ENCODE results near the gene RFX1. TPM values are rescaled to one million over a fixed set of nuclear protein-coding genes. Genes with fewer than 3 reads are reported as not detected.
"Not testable (repeated sequence)": the region's sequence is repeated elsewhere in the genome, so short reads cannot be mapped to it uniquely, and the experiment has no call there.

Gene RFX1
- total RNA-seq, 1 donor from 2014 or later, result 15.2 TPM

DNA sequence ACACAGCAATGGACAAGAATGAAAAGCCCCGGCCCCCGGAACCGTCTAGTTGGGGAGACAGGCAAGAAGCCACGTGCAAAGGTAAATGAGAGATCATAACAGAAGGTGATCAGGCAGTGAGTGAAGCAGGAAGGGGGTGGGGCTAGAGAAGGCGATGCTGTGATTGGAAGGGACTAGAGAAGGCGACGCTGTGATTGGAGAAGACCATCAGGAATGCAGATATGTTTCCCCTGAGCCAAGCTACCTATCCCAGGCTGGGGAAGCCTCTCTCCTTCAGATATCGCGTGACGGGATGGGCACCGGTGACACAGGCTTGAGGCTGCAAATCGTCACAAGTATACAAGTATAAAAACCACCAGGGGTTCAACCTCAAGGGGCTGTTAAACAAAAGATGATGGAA is 32.0 kb downstream of the RFX1 start:
- TF ChIP-seq, protein P1, sequence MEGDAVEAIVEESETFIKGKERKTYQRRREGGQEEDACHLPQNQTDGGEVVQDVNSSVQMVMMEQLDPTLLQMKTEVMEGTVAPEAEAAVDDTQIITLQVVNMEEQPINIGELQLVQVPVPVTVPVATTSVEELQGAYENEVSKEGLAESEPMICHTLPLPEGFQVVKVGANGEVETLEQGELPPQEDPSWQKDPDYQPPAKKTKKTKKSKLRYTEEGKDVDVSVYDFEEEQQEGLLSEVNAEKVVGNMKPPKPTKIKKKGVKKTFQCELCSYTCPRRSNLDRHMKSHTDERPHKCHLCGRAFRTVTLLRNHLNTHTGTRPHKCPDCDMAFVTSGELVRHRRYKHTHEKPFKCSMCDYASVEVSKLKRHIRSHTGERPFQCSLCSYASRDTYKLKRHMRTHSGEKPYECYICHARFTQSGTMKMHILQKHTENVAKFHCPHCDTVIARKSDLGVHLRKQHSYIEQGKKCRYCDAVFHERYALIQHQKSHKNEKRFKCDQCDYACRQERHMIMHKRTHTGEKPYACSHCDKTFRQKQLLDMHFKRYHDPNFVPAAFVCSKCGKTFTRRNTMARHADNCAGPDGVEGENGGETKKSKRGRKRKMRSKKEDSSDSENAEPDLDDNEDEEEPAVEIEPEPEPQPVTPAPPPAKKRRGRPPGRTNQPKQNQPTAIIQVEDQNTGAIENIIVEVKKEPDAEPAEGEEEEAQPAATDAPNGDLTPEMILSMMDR (IDR thresholded peaks at IDR 0.05; ENCODE audit: borderline replicate concordance), result no peak
- DNase-seq, result no peak
- Histone ChIP-seq H3K27ac (replicated peaks) (peak overlapping the region; percentile 8), H3K4me3 (no peak overlapping the region), H3K27me3 (ENCODE audit: low read depth) (no peaks in the 10 kb centered on the region), H3K4me1 (peaks cover 41% of the 10 kb centered on the region), H3K36me3 (peaks cover 46% of the 10 kb centered on the region), H3K9me3 (replicated peaks) (no peaks in the 10 kb centered on the region)
- intact Hi-C loops (cut with micrococcal nuclease), result no loop called here

DNA sequence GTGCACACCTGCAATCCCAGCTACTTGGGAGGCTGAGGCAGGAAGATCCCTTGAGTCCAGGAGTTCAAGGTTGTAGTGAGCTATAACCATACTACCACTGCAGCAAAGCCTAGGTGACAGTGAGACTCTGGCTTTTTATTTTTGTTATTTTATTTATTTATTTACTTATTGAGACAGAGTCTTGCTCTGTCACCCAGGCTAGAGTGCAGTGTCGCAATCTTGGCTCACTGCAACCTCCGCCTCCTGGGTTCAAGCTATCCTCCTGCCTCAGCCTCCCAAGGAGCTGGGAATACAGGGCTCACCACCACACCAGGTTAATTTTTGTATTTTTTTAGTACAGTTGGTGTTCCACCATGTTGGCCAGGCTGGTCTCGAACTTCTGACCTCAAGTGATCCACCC is 32.6 kb downstream of the RFX1 start:
- Histone ChIP-seq H3K36me3 (peaks cover 52% of the 10 kb centered on the region), H3K27ac (replicated peaks) (peak overlapping the region; percentile 8), H3K4me1 (peaks cover 35% of the 10 kb centered on the region)
- H3K4me3 ChIP-seq; DNase-seq; intact Hi-C loops (cut with micrococcal nuclease); H3K9me3 ChIP-seq (replicated peaks); H3K27me3 ChIP-seq (ENCODE audit: low read depth): not testable (repeated sequence)

DNA sequence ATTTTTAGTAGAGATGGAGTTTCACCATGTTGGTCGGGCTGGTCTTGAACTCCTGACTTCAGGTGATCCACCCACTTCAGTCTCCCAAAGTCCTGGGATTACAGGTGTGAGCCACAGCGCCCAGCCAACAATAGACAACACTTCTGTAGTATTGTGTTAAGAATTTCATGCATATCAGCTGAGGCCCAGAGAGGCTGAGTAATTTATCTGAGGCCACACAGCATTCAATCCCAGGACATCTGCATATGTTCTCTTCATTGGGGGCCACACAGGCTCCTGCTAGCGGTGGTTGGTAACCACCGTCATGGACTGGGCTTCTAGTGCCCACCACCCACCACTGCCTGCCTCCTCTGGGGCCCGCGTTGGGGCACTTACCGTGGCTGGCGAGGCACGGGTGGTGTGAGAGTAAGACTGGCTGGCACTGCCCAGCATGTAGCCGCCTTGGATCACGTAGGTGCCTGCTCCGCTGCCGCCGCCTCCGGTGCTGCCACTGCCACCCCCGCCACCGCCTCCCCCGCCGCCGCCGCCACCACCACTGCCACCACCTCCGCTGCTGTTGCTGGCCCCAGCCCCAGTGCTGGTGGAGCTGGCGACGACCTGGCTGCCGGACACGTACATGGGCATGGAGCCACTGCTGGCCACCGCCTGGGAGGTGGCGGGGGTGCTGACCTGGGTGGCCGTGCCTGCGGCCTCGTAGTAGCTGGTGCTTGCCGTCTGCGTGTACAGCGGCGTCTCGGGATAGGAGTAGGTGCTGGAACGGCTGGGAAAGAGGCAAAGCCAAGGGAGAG is 33.6 kb downstream of the RFX1 start:
- no peaks in the 10 kb centered on the region for H3K9me3 ChIP-seq (replicated peaks)
- intact Hi-C loops (cut with micrococcal nuclease), result no loop called here
- peaks cover 61% of the 10 kb centered on the region for H3K36me3 ChIP-seq
- H3K4me3 ChIP-seq, result no peak overlapping the region
- H3K27ac ChIP-seq (replicated peaks), result no peak overlapping the region
- DNase-seq, result no peak
- peaks cover 25% of the 10 kb centered on the region for H3K4me1 ChIP-seq
- H3K27me3 ChIP-seq (ENCODE audit: low read depth), result no peaks in the 10 kb centered on the region
- TF ChIP-seq, protein P1 (IDR thresholded peaks at IDR 0.05; ENCODE audit: borderline replicate concordance), result no peak

DNA sequence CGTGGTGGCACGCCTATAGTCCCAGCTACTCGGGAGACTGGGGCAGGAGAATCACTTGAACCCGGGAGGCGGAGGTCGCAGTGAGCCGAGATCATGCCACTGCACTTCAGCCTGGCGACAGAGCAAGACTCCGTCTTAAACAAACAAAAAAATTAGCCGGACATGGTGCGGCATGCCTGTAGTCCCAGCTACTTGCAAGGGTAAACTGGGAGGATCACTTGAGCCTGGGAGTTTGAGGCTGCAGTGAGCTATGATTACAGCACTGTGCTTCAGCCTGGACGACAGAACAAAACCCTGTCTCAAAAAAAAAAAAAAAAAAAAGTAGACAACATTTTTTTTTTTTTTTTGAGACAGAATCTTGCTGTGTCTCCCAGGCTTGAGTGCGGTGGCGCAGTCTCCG is 34.3 kb downstream of the RFX1 start:
- H3K27me3 ChIP-seq (ENCODE audit: low read depth); intact Hi-C loops (cut with micrococcal nuclease); H3K27ac ChIP-seq (replicated peaks); H3K4me3 ChIP-seq; DNase-seq; H3K9me3 ChIP-seq (replicated peaks): not testable (repeated sequence)
- peaks cover 18% of the 10 kb centered on the region for H3K4me1 ChIP-seq
- peaks cover 68% of the 10 kb centered on the region for H3K36me3 ChIP-seq

DNA sequence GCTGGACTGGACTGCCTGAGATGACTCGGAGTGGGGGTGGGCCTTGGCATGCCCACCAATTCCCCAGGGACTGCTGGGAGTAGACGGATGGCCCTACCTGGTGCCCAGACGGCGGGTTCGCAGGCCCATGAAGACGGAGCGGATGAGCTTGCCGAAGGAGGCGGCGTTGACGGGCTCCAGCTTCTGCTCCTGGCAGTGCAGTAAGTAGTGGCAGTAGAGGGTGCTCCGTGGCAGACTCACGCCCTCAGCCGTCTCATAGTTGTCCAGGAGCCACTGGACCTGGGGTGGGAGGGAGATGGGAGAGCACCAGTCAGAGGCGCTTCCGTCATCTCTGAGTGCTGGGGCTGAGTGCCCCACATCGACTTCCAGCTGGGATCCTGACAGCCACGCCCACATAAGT is 36.2 kb downstream of the RFX1 start:
- peaks cover 1% of the 10 kb centered on the region for H3K4me1 ChIP-seq
- H3K4me3 ChIP-seq, result no peak overlapping the region
- no peaks in the 10 kb centered on the region for H3K27me3 ChIP-seq (ENCODE audit: low read depth)
- DNase-seq, result no peak
- no peak overlapping the region for H3K27ac ChIP-seq (replicated peaks)
- TF ChIP-seq, protein P1 (IDR thresholded peaks at IDR 0.05; ENCODE audit: borderline replicate concordance), result no peak
- H3K9me3 ChIP-seq (replicated peaks), result no peaks in the 10 kb centered on the region
- peaks cover 87% of the 10 kb centered on the region for H3K36me3 ChIP-seq
- intact Hi-C loops (cut with micrococcal nuclease), result no loop called here

DNA sequence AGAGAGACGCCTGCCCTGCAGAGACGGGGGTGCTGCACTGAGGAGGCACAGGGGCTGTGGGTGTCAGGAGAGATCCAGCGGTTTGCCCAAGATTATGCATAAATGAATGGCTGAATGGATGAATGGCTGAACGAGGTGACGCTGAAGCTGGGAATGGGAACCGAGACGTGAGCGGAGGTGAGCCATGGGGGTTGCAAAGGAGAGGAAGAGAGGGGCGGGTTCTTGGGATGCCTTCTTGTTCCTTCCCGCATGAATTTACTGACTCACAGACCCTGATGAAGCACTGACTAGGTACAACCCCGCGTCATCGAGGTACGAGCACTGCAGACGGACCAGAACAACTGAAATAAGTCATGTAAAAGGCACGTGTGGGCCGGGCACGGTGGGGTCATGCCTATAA is 37.1 kb downstream of the RFX1 start:
- Histone ChIP-seq H3K36me3 (peaks cover 94% of the 10 kb centered on the region), H3K27me3 (ENCODE audit: low read depth) (no peaks in the 10 kb centered on the region), H3K27ac (replicated peaks) (no peak overlapping the region), H3K4me3 (no peak overlapping the region), H3K4me1 (no peaks in the 10 kb centered on the region), H3K9me3 (replicated peaks) (no peaks in the 10 kb centered on the region)
- intact Hi-C loops (cut with micrococcal nuclease), result no loop called here
- TF ChIP-seq, protein P1 (IDR thresholded peaks at IDR 0.05; ENCODE audit: borderline replicate concordance), result no peak
- no peak for DNase-seq
